Endometrial microvascular endothelial cells (primary cell): ENCODE measurements around the gene OTOF. TPM values are rescaled to one million over a fixed set of nuclear protein-coding genes. Genes with fewer than 3 reads are reported as not detected.

ENCODE experiments used
- in situ Hi-C: cut with HindIII; loops from 2 replicates; pipeline ENCODE4 v1.10.0; 2017; ENCODE audit warnings: low sequenced_read_pairs, low pct_unique_long_range_greater_than_20kb; ENCODE audit errors: inconsistent ontology term
- total RNA-seq: library from RNA; depleted of rRNA; stranded (reverse); fragments of >200 nt; gene quantifications from one replicate; pipeline ENCODE4 v1.2.3, GENCODE V29; 2015; ENCODE audit errors: inconsistent ontology term

Gene OTOF
- total RNA-seq, result not detected

- in situ Hi-C loops, result no loop called here
These were observed at the start of gene OTOF for GRCh38 chr2:26477911-26478253. TSS of gene OTOF (minus strand) at chr2:26478124.

DNA sequence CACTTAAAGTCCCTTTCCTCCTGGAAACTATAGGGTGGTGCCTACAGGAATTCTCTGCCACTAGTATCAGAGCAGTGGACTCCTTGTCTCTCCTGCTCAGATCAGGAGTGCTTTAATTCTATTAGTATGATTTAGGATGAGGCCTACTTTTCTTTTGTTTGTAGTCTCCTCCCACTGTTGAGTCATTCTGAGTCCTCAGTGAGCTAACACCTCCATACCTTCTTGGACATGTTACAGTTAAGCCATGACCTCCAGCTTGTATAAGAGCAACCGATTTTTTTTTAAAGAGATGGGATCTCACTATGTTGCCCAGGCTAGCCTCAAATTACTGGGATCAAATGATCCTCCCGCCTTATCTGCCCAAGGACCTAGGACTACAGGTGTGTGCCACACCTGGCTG is 48.7 kb upstream of the OTOF start:
- in situ Hi-C loops, result no loop called here

DNA sequence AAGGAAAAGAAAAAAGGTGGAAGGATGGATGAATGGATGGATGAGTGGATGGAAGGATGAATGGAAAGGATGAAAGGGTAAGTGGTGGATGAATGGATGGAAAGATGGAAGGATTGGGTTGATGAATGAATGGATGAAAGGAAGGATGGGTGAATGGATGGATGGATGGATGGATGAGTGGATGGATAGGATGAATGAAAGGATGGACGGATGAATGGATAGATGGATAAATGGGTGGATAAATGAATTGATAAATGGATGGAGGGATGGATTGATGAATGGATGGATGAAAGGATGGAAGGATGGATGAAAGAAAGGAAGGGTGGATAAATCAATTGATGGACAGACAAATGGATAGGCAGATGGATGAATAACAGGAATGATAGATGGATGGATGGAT is 48.2 kb upstream of the OTOF start:
- in situ Hi-C loops, result no loop called here

GRCh38 chr2:26523750-26524149 is 45.8 kb upstream of the OTOF start:
- in situ Hi-C loops, result no loop called here

DNA sequence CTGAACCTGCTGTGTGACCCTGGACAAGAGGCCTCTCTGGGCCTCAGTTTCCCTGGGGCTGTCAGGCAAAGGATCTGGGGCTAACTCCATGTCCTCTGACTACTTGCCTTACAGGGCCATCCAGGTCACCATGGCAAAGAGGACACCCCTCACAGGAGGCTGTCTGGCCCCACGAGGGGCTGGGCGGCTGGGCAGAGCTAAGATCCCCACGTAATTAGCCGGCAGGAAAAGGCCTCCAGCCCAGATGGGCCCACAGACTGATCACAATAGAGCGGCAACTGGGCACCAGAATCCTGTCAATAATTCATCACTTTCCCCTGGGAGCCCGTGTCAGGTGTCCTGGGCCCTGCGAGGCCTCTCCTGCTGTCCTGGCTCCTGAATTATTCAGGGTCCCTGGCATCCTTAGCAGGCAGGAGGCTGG is 44.8 kb upstream of the OTOF start:
- in situ Hi-C loops, result no loop called here

- in situ Hi-C loops, result no loop called here
These were observed 44.4 kb upstream of the OTOF start for GRCh38 chr2:26522325-26522724.

- in situ Hi-C loops, result no loop called here
These were observed 43.9 kb upstream of the OTOF start for GRCh38 chr2:26521913-26522180.

GRCh38 chr2:26521054-26521912 is 43.4 kb upstream of the OTOF start:
- in situ Hi-C loops, result no loop called here

GRCh38 chr2:26520148-26520449 is 42.2 kb upstream of the OTOF start:
- in situ Hi-C loops, result no loop called here

DNA sequence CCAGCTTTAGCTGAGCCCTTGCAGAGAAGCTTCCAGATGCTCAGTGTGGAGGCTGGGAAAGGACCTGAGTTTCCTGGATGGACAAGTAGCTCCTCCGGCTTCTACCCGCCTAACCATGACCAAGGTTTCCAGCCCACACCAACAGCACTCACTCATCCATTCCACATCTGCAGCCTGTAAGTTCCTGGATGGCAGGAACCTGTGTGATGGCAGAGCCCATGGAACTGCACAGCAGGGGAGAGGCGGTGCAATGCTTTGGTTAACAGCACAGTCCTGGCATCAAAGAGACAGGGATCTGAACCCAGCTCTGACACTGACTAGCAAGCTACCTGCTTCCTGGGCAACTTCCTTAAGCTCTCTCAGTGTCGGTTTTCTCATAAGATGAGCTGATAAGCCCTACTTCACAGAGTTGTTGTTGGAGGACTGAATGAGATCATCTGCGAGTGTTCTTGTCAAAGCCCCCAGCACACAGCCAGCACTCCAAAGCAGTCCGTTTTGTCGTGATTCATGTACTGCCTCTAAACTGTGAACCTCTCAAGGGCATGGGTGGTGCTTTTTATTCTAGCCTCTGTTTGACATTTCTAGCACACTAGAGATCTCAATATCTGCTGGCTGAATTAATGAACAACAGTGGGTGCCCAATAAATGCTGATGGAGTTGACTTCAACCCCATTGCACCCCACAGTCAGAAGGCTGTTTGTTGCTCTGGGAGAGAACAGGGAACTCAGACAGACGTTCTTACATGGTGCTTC is 41.6 kb upstream of the OTOF start:
- in situ Hi-C loops, result no loop called here

- in situ Hi-C loops, result no loop called here
These were observed 38.9 kb upstream of the OTOF start for GRCh38 chr2:26516781-26517180.

DNA sequence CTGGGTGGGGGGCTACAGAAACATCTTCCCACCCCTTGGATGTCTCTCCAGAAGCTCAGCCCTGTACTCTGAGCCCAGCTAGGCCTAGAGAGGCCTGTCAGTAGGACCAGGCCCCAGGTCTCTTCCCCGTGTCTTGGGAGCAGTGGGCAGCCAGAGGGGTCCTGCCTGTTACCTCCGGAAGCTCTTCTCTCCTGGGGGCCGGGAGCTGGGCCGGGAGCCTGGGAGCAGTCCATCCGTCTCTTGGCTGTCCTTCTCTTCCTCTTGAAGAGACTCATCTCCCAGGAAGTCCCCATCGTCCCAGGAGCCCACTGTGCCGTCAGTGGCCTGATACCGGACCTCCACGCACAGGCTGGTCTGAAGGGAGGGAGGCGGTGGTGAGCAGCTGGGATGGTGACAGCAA is 38.3 kb upstream of the OTOF start:
- in situ Hi-C loops, result no loop called here

DNA sequence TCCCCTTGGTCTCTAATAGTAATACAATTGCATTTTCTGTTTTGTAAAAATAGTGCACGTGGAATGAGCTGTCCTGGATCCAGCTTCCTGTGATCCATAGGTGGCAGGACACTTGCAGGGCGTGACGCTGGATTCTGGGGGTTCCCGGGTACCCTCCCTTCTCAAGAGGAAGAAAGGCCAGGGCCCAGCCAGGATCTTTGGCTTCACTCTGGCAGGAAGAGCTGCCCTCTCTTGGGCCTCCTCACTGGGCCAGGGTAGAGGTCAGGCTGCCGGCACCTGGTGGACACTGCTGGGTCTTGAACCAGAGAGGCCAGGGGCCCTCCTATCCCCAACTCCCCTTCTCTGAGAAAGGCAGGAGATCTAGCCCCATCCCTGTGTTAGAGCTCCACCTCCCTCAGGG is 37.8 kb upstream of the OTOF start:
- in situ Hi-C loops, result no loop called here

- in situ Hi-C loops, result no loop called here
These were observed 36.1 kb upstream of the OTOF start for GRCh38 chr2:26514045-26514444.

DNA sequence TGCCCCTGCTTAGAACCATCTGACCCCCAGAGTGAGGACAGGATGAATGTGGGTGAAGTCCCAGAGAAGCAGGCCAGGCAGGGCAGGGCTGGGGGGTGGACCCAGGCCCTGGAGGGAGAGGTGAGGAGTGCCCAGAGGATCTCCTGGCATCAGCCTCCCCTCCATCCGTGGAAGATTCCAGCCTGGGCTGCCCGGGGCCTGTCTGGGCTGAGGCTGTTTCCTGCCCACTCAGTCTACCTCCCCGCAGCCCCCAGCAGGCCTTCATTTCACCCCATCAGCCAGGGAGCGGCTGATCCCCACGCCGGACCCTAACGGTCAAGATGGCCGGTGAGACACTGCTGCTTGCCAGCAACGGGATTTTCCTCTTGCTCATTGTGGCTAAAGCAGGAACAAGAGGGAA is 35.3 kb upstream of the OTOF start:
- in situ Hi-C loops, result no loop called here

GRCh38 chr2:26511466-26511865 is 33.5 kb upstream of the OTOF start:
- in situ Hi-C loops, result no loop called here

- in situ Hi-C loops, result no loop called here
These were observed 32.5 kb upstream of the OTOF start for GRCh38 chr2:26510344-26510973.

DNA sequence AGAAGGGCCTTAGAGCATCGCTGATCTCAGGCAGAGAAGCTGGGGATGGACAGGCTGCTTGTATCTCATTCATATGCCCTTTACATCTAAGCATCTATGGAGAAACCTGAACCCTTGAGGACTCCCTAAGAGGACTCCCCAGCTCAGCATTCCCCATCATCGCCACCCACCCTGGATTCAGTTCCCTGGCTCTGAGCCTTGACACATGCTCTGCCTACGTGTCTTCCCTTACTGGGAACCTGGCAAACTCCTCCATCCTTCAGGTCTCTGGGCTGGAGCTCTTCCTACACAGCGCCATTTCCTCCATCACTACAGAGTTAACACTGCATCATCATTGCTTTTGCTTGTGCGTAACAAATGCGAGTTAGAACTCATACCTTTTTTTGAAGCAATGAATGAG is 31.2 kb upstream of the OTOF start:
- in situ Hi-C loops, result no loop called here

- in situ Hi-C loops, result no loop called here
These were observed 30.0 kb upstream of the OTOF start for GRCh38 chr2:26507932-26508331.

DNA sequence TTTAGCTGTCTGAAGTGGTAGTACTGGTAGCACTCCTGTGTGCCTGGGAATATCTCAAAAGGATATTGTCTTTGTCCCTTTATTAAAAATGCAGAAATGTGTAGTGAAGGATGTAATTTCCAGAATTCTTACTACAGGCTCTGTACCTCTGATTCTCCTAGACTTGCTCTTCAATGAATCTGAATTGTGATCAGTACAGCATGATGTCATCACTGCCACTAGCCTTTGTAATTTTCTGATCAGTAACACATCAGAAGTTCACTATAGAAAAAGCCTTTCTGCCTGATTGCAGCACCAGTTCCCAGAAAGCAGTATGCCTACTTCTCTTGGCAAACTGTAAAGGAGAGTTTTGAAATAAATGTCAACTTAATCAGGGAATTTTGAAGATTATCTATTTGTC is 29.2 kb upstream of the OTOF start:
- in situ Hi-C loops, result no loop called here
